Erythroblast (primary cell): ENCODE measurements around the gene FSHB.

Source experiments
- GATA1 ChIP-seq: IDR thresholded peaks from 2 replicates; pipeline ENCODE4 v1.6.1; 2011; ENCODE audit warnings: low read depth, mild to moderate bottlenecking, control low read depth, low read length, moderate library complexity
- POLR2A ChIP-seq: IDR thresholded peaks from 2 replicates; pipeline ENCODE4 v1.6.1; 2011; ENCODE audit warnings: mild to moderate bottlenecking, low read length

DNA sequence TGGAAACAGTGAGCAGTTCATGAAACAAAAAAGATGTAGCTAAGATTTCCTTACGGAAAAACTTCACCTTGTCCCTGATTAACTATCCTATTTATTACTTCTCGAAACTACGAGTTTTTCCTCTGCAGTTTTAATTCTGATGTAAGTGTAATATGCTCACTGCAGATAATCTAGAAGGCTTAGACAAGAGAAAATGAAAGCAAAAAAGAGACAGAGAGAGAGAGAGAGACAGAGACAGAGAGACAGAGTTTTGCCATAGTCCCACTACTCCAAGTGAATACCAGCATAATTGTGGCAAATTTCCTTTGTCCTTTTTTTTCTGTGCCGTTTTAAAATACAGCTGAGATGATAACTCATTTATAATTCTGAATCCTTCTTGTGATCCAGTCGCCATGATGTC is 24.8 kb downstream of the FSHB start:
- TF ChIP-seq POLR2A (no peak), GATA1 (no peak)
